Measurements from ENCODE around the gene VAV3.
A peak's percentile ranks its signal among the peaks of the same experiment; 100 is the strongest.

VAV3 gene

GRCh38 chr1:107788206-107789202 lies 176.5 kb downstream of the VAV3 start:
- TF ChIP-seq, protein P1, sequence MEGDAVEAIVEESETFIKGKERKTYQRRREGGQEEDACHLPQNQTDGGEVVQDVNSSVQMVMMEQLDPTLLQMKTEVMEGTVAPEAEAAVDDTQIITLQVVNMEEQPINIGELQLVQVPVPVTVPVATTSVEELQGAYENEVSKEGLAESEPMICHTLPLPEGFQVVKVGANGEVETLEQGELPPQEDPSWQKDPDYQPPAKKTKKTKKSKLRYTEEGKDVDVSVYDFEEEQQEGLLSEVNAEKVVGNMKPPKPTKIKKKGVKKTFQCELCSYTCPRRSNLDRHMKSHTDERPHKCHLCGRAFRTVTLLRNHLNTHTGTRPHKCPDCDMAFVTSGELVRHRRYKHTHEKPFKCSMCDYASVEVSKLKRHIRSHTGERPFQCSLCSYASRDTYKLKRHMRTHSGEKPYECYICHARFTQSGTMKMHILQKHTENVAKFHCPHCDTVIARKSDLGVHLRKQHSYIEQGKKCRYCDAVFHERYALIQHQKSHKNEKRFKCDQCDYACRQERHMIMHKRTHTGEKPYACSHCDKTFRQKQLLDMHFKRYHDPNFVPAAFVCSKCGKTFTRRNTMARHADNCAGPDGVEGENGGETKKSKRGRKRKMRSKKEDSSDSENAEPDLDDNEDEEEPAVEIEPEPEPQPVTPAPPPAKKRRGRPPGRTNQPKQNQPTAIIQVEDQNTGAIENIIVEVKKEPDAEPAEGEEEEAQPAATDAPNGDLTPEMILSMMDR (IDR thresholded peaks at IDR 0.05; ENCODE audit: low read depth, low read length), result no peak
- H3K4me3 ChIP-seq (ENCODE audit: low read depth, low read length), result no peak overlapping the region

DNA sequence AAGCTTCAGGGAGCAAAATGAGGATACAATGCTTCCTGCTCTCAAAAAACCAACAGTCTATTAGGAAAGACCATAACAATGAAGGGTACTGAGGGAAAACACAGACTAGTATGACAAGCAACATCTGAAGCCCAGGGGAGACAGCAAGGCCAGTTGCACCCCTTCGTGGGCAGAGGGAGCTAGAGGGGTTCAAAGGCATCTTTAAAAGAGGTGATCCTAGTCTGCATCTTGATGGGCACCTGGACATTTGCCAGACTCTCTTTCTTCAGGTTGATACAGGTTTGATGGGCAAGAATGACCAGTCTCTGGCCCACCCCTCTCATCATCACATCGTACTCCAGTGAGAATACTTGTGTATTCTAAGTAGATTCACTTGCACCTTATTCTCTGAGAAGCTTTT lies 177.7 kb downstream of the VAV3 start:
- TF ChIP-seq, protein P1 (IDR thresholded peaks at IDR 0.05; ENCODE audit: low read depth, low read length), result no peak
- H3K4me3 ChIP-seq (ENCODE audit: low read depth, low read length), result no peak overlapping the region

DNA sequence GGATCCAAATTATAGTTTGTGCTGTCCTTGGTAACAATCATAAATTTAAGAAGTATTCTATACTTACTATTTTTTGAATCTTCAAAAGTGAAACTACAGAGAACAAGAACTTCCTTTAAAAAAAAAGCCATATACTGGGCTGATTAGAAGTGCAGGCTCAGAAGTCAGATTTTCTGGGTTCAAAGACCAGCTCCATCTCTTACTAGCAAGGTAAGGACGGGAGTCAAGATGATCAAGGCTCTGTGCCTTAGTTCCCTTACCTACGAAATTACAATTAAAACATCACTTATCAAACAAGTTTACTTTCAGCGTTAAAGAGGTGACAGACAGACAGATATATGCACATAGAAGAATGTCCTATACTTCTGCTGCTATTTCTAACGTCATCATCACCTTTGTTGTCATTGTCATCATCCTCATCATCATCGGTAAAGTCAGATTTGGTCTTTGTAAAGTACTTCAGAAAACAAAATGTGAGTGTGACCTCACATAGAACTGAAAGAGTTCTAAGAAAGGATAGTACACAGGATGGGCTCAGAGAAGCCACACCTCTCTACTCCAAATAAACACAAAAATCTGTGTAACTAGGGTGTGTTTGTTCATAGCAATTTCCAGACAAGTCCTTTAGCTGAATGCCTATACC lies 178.7 kb downstream of the VAV3 start:
- no peak overlapping the region for H3K4me3 ChIP-seq (ENCODE audit: low read depth, low read length)
- TF ChIP-seq, protein P1 (IDR thresholded peaks at IDR 0.05; ENCODE audit: low read depth, low read length), result no peak

GRCh38 chr1:107785496-107786202 lies 179.3 kb downstream of the VAV3 start:
- TF ChIP-seq, protein P1 (IDR thresholded peaks at IDR 0.05; ENCODE audit: low read depth, low read length), result no peak
- H3K4me3 ChIP-seq (ENCODE audit: low read depth, low read length), result no peak overlapping the region

- TF ChIP-seq, protein P1 (IDR thresholded peaks at IDR 0.05; ENCODE audit: low read depth, low read length), result peak; percentile 33; the same call in 1 of the 2 replicates
- H3K4me3 ChIP-seq (ENCODE audit: low read depth, low read length), result no peak overlapping the region
Observed at GRCh38 chr1:107782217-107782845, 182.6 kb downstream of the VAV3 start.

GRCh38 chr1:107781245-107781644 lies 183.7 kb downstream of the VAV3 start:
- TF ChIP-seq, protein P1 (IDR thresholded peaks at IDR 0.05; ENCODE audit: low read depth, low read length), result no peak
- H3K4me3 ChIP-seq (ENCODE audit: low read depth, low read length), result no peak overlapping the region
